ENCODE measurements around the gene GLT1D1. TPM values are rescaled to one million over a fixed set of nuclear protein-coding genes. Genes with fewer than 3 reads are reported as not detected.

Gene GLT1D1
- total RNA-seq, 4 donors from 2014 or later = 0.26 to 3.6 (median 2.9) TPM; not detected in 1

GRCh38 chr12:128977441-128977840 is 124.2 kb downstream of the GLT1D1 start:
- intact Hi-C loops (cut with DNase I; ENCODE audit: low total_unique reads) = no loop called here
- H3K9me3 ChIP-seq = no peaks in the 10 kb centered on the region
- H3K27me3 ChIP-seq = no peaks in the 10 kb centered on the region

GRCh38 chr12:128978067-128978466 is 124.8 kb downstream of the GLT1D1 start:
- Histone ChIP-seq H3K27ac (no peak overlapping the region), H3K27me3 (no peaks in the 10 kb centered on the region), H3K36me3 (no peaks in the 10 kb centered on the region), H3K4me3 (no peak overlapping the region), H3K4me1 (no peaks in the 10 kb centered on the region), H3K9me3 (no peaks in the 10 kb centered on the region)
- DNase-seq = no peak
- intact Hi-C loops (cut with DNase I; ENCODE audit: low total_unique reads) = no loop called here
- TF ChIP-seq CTCF (IDR thresholded peaks at IDR 0.05) = no peak
- no peak for TF ChIP-seq POLR2A (IDR thresholded peaks at IDR 0.05)

More at GRCh38 chr12:128977441-128977840, 124.2 kb downstream of the GLT1D1 start:
- Histone ChIP-seq H3K27ac (no peak overlapping the region), H3K4me3 (no peak overlapping the region), H3K36me3 (no peaks in the 10 kb centered on the region), H3K4me1 (no peaks in the 10 kb centered on the region)
- no peak for TF ChIP-seq CTCF (IDR thresholded peaks at IDR 0.05)
- no peak for TF ChIP-seq POLR2A (IDR thresholded peaks at IDR 0.05)
- DNase-seq = no peak

- TF ChIP-seq CTCF (IDR thresholded peaks at IDR 0.05) = no peak
- TF ChIP-seq POLR2A (IDR thresholded peaks at IDR 0.05) = no peak
- H3K27ac ChIP-seq = no peak overlapping the region
- intact Hi-C loops (cut with DNase I; ENCODE audit: low total_unique reads) = no loop called here
- no peaks in the 10 kb centered on the region for H3K27me3 ChIP-seq
- DNase-seq = no peak
- H3K36me3 ChIP-seq = no peaks in the 10 kb centered on the region
- H3K4me1 ChIP-seq = no peaks in the 10 kb centered on the region
- no peak overlapping the region for H3K4me3 ChIP-seq
- H3K9me3 ChIP-seq = no peaks in the 10 kb centered on the region
Observed at GRCh38 chr12:128980623-128981022, 127.3 kb downstream of the GLT1D1 start.

- no peaks in the 10 kb centered on the region for H3K36me3 ChIP-seq
- H3K27ac ChIP-seq = no peak overlapping the region
- no peaks in the 10 kb centered on the region for H3K27me3 ChIP-seq
- no peak for DNase-seq
- no peaks in the 10 kb centered on the region for H3K9me3 ChIP-seq
- intact Hi-C loops (cut with DNase I; ENCODE audit: low total_unique reads) = no loop called here
- no peak overlapping the region for H3K4me3 ChIP-seq
- no peak for TF ChIP-seq CTCF (IDR thresholded peaks at IDR 0.05)
- no peak for TF ChIP-seq POLR2A (IDR thresholded peaks at IDR 0.05)
- H3K4me1 ChIP-seq = no peaks in the 10 kb centered on the region
Observed at GRCh38 chr12:128981971-128982533, 128.8 kb downstream of the GLT1D1 start.

- intact Hi-C loops (cut with DNase I; ENCODE audit: low total_unique reads) = no loop called here
Observed at GRCh38 chr12:128982933-128983332, 129.7 kb downstream of the GLT1D1 start.

More at GRCh38 chr12:128982933-128983332, 129.7 kb downstream of the GLT1D1 start:
- H3K4me1 ChIP-seq = no peaks in the 10 kb centered on the region
- TF ChIP-seq POLR2A (IDR thresholded peaks at IDR 0.05) (no peak), CTCF (IDR thresholded peaks at IDR 0.05) (no peak)
- H3K9me3 ChIP-seq = no peaks in the 10 kb centered on the region
- no peaks in the 10 kb centered on the region for H3K36me3 ChIP-seq
- no peak overlapping the region for H3K4me3 ChIP-seq
- no peak overlapping the region for H3K27ac ChIP-seq
- no peak for DNase-seq
- no peaks in the 10 kb centered on the region for H3K27me3 ChIP-seq

Measured in uterus (tissue), 4 donors.